Measurements from ENCODE around the gene ZNF579. TPM values are rescaled to one million over a fixed set of nuclear protein-coding genes. Genes with fewer than 3 reads are reported as not detected.

ZNF579 gene
- total RNA-seq, 1 experiment from 2014 or later: 19.9 TPM

DNA sequence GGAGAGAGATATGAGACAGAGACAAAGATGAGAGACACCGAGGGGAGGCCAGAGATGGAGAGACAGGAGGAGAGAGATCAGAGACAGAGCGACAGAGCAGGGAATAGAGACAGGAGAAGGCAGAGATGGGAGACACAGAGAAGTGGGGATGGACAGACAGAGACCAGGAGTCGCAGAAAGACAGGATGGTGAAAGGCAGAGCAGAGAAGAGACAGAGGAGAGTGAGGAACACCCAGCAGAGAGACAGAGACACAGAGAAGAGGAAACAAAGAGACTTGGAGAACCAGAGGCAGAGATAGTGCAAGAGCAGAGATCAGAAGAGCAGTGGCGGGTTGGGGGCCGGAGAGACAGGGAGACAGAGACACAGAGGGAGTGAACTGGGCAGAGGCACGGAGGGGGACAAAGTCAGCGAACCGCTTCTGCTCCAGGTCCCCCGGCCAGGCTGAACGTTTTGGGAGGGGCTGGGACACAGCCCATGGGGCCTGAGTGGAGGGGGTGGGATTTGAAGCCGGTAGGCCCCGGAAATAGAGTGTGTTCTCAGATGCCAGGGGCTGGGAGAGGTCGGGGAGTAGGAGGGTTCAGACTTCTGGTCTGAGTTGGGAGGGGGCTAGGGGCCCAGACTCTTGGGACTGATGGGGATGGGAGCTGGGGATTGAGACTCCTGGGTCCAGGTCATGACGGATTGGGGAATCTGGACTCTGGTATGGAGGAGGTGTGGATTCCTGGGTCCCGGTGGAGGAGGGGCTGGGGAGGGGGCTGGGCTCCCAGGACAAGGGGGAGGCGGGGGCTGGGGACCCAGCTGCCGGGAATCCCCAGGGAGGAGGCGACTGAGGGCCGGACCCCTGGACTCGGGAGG, 654 bp downstream of the ZNF579 start:
- peak overlapping the region; percentile 10 to 93 (median 92); a peak in 5 of 7 replicates for H3K27ac Mint-ChIP-seq
- no peak overlapping the region for H2BK20ac ChIP-seq (ENCODE audit: low read depth, low read length, poor library complexity, severe bottlenecking)
- peak; percentile 59 for DNase-seq
- no peak overlapping the region for H4K91ac ChIP-seq (ENCODE audit: insufficient read length, low read depth, low read length)
- H2AFZ ChIP-seq (ENCODE audit: low read length): no peak overlapping the region
- no peak overlapping the region for H3K56ac ChIP-seq (ENCODE audit: insufficient read length, low read depth, low read length)
- no peak overlapping the region for H2BK15ac ChIP-seq (ENCODE audit: low read depth, low read length)
- H2BK120ac ChIP-seq (ENCODE audit: low read depth, low read length, poor library complexity, severe bottlenecking): no peak overlapping the region
- peak overlapping the region; percentile 91 for H3K18ac ChIP-seq (ENCODE audit: insufficient read length, low read depth, low read length)
- H3T11ph ChIP-seq (ENCODE audit: low read length): no peak overlapping the region
- H3K23me2 ChIP-seq (ENCODE audit: insufficient read length, low read depth, low read length, poor library complexity, severe bottlenecking): no peaks in the 10 kb centered on the region
- peak overlapping the region; percentile 89; the same call in 1 of the 2 replicates for H3K14ac ChIP-seq (ENCODE audit: insufficient read depth, low read length)
- peaks cover 6% of the 10 kb centered on the region for H3K27me3 Mint-ChIP-seq (ENCODE audit: low read depth)
- peaks cover 1% of the 10 kb centered on the region; the same call in 1 of the 2 replicates for H3K79me2 ChIP-seq (ENCODE audit: insufficient read depth, low read length)
- peaks cover 9 to 15% of the 10 kb centered on the region in 2 experiments for H3K4me1 Mint-ChIP-seq
- H3K27me3 ChIP-seq (ENCODE audit: insufficient read depth, low read length): no peaks in the 10 kb centered on the region
- H3K4me3 Mint-ChIP-seq: peak overlapping the region; percentile 89 to 95
- no peaks in the 10 kb centered on the region for H3K9me3 Mint-ChIP-seq
- H4K5ac ChIP-seq (ENCODE audit: insufficient read length, low read depth, low read length): no peak overlapping the region
- no peak overlapping the region for H3K23ac ChIP-seq (ENCODE audit: insufficient read length, low read depth, low read length)
- no peaks in the 10 kb centered on the region for H3K9me3 ChIP-seq (ENCODE audit: control insufficient read depth, low read depth, low read length)
- no peak overlapping the region for H3K4ac ChIP-seq (ENCODE audit: low read depth, low read length)
- H2BK5ac ChIP-seq (ENCODE audit: insufficient read length, low read length): no peak overlapping the region
- H3K79me1 ChIP-seq (ENCODE audit: insufficient read depth, low read depth, low read length, poor library complexity, severe bottlenecking): peaks cover 3% of the 10 kb centered on the region
- H2AK5ac ChIP-seq (ENCODE audit: insufficient read length, low read length): no peak overlapping the region
- peak overlapping the region; percentile 76 for H3K4me2 ChIP-seq (ENCODE audit: insufficient read depth, insufficient read length, low read length)
- H3K36me3 Mint-ChIP-seq (ENCODE audit: insufficient read depth in 1 of 3, low read depth in 3 of 3): peaks cover 9 to 25% (median 19%) of the 10 kb centered on the region in 3 experiments
- no peaks in the 10 kb centered on the region for H4K20me1 ChIP-seq (ENCODE audit: control insufficient read depth, insufficient read depth, insufficient read length)
- H4K8ac ChIP-seq (replicated peaks; ENCODE audit: insufficient read length, low read depth, low read length): no peak overlapping the region
- H3K27ac ChIP-seq (ENCODE audit: insufficient read length, low read depth, low read length): no peak overlapping the region
- TF ChIP-seq CTCF (conservative IDR thresholded peaks at IDR 0.05): no peak
- no peak overlapping the region for H2BK12ac ChIP-seq (ENCODE audit: insufficient read length, low read depth, low read length)
- no CpG with 5 or more reads among the region's 20 CpGs for WGBS (ENCODE audit: extremely low coverage, insufficient read length, low lambda C conversion rate)
- no peaks in the 10 kb centered on the region for H3K4me1 ChIP-seq (ENCODE audit: insufficient read depth, low read length)
- H3K9ac ChIP-seq (ENCODE audit: extremely low read depth, insufficient read length, low read length): peak overlapping the region; percentile 88

All from H9 (cell line).